ENCODE measurements around the gene RPL32.

The RPL32 gene

GRCh38 chr3:12839156-12839946, 2.0 kb downstream of the RPL32 start:
- H3K4me3 ChIP-seq (ENCODE audit: low read length, poor library complexity, severe bottlenecking) = peak overlapping the region; percentile 100
- H3K27me3 ChIP-seq (ENCODE audit: insufficient read depth, low read length, poor library complexity, severe bottlenecking) = peaks cover 11% of the 10 kb centered on the region
- no peaks in the 10 kb centered on the region for H3F3A ChIP-seq (ENCODE audit: low read depth)
- peak overlapping the region; percentile 96 for H3K4me2 ChIP-seq (ENCODE audit: low read depth, low read length, poor library complexity, severe bottlenecking)
- no peak overlapping the region for H2AFZ ChIP-seq (ENCODE audit: low read length)
- no peaks in the 10 kb centered on the region for H3K9me3 ChIP-seq (ENCODE audit: insufficient read depth, low read depth, low read length)
- H3K9ac ChIP-seq (ENCODE audit: low read depth, low read length, poor library complexity, severe bottlenecking) = peak overlapping the region; percentile 98
- H3K4me1 ChIP-seq (ENCODE audit: insufficient read depth, low read length, poor library complexity, severe bottlenecking) = peaks cover 28% of the 10 kb centered on the region
- H4K20me1 ChIP-seq (ENCODE audit: insufficient read depth, low read length, poor library complexity, severe bottlenecking) = peaks cover 67% of the 10 kb centered on the region
- H3K36me3 ChIP-seq (ENCODE audit: insufficient read depth, low read length) = peaks cover 58% of the 10 kb centered on the region
- peaks cover 70% of the 10 kb centered on the region for H3K79me2 ChIP-seq (ENCODE audit: insufficient read depth, low read length)
- no peaks in the 10 kb centered on the region for H3K9me2 ChIP-seq (replicated peaks; ENCODE audit: low read depth, low read length)
- TF ChIP-seq EZH2phosphoT487 (IDR thresholded peaks at IDR 0.05; ENCODE audit: borderline replicate concordance) = no peak
- TF ChIP-seq, protein P1, sequence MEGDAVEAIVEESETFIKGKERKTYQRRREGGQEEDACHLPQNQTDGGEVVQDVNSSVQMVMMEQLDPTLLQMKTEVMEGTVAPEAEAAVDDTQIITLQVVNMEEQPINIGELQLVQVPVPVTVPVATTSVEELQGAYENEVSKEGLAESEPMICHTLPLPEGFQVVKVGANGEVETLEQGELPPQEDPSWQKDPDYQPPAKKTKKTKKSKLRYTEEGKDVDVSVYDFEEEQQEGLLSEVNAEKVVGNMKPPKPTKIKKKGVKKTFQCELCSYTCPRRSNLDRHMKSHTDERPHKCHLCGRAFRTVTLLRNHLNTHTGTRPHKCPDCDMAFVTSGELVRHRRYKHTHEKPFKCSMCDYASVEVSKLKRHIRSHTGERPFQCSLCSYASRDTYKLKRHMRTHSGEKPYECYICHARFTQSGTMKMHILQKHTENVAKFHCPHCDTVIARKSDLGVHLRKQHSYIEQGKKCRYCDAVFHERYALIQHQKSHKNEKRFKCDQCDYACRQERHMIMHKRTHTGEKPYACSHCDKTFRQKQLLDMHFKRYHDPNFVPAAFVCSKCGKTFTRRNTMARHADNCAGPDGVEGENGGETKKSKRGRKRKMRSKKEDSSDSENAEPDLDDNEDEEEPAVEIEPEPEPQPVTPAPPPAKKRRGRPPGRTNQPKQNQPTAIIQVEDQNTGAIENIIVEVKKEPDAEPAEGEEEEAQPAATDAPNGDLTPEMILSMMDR (conservative IDR thresholded peaks at IDR 0.05; ENCODE audit: low read length) = no peak

DNA sequence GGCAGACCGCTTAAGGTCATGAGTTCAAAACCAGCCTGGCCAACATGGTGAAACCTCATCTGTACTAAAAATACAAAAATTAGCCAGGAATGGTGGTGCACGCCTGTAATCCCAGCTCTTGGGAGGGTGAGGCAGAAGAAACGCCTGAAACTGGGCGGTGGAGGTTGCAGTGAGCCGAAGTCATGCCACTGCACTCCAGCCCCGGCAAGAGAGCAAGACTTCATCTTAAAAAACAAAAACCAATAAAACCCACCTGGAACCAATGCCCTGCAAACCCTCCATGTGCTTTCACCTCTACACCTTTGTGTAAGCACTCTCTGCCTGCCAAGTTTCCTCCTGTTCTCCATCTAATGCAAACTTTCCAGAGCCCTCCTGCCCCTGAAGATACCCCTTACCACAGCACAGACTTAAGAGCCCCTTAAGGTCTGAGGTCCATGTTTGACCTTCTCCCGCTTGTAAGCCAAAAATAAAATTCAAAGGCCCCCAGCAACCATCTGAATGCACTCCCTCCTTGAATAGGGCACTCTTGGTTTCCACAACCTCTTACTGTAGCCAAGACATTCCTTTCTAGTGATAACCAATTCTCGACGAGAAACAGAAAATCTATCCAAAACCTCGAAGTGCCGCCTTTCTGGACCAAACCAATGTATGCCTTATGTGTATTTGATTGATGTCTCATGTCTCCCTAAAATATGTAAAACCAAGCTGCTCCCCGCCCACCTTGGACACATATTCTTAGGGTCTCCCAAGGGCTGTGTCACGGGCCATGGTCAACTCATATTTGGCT, 3.0 kb downstream of the RPL32 start:
- peak overlapping the region; percentile 98 for H3K9ac ChIP-seq (ENCODE audit: low read depth, low read length, poor library complexity, severe bottlenecking)
- H3K36me3 ChIP-seq (ENCODE audit: insufficient read depth, low read length) = peaks cover 68% of the 10 kb centered on the region
- H3K4me3 ChIP-seq (ENCODE audit: low read length, poor library complexity, severe bottlenecking) = peak overlapping the region; percentile 100
- no peak for TF ChIP-seq EZH2phosphoT487 (IDR thresholded peaks at IDR 0.05; ENCODE audit: borderline replicate concordance)
- TF ChIP-seq, protein P1 (conservative IDR thresholded peaks at IDR 0.05; ENCODE audit: low read length) = no peak
- H4K20me1 ChIP-seq (ENCODE audit: insufficient read depth, low read length, poor library complexity, severe bottlenecking) = peaks cover 68% of the 10 kb centered on the region
- H3K79me2 ChIP-seq (ENCODE audit: insufficient read depth, low read length) = peaks cover 72% of the 10 kb centered on the region
- no peaks in the 10 kb centered on the region for H3K9me2 ChIP-seq (replicated peaks; ENCODE audit: low read depth, low read length)
- H3K4me2 ChIP-seq (ENCODE audit: low read depth, low read length, poor library complexity, severe bottlenecking) = peak overlapping the region; percentile 96
- peaks cover 11% of the 10 kb centered on the region for H3K27me3 ChIP-seq (ENCODE audit: insufficient read depth, low read length, poor library complexity, severe bottlenecking)
- H3F3A ChIP-seq (ENCODE audit: low read depth) = no peaks in the 10 kb centered on the region
- no peak overlapping the region for H2AFZ ChIP-seq (ENCODE audit: low read length)
- H3K9me3 ChIP-seq (ENCODE audit: insufficient read depth, low read depth, low read length) = no peaks in the 10 kb centered on the region
- H3K4me1 ChIP-seq (ENCODE audit: insufficient read depth, low read length, poor library complexity, severe bottlenecking) = peaks cover 28% of the 10 kb centered on the region

- peaks cover 72% of the 10 kb centered on the region for H3K79me2 ChIP-seq (ENCODE audit: insufficient read depth, low read length)
Measured at GRCh38 chr3:12837295-12837986, 3.9 kb downstream of the RPL32 start.

More at GRCh38 chr3:12837295-12837986, 3.9 kb downstream of the RPL32 start:
- no peaks in the 10 kb centered on the region for H3K9me3 ChIP-seq (ENCODE audit: insufficient read depth, low read depth, low read length)
- peak overlapping the region; percentile 96 for H3K4me2 ChIP-seq (ENCODE audit: low read depth, low read length, poor library complexity, severe bottlenecking)
- H3K27me3 ChIP-seq (ENCODE audit: insufficient read depth, low read length, poor library complexity, severe bottlenecking) = peaks cover 11% of the 10 kb centered on the region
- peaks cover 28% of the 10 kb centered on the region for H3K4me1 ChIP-seq (ENCODE audit: insufficient read depth, low read length, poor library complexity, severe bottlenecking)
- H4K20me1 ChIP-seq (ENCODE audit: insufficient read depth, low read length, poor library complexity, severe bottlenecking) = peaks cover 68% of the 10 kb centered on the region
- TF ChIP-seq, protein P1 (conservative IDR thresholded peaks at IDR 0.05; ENCODE audit: low read length) = no peak
- no peak for TF ChIP-seq EZH2phosphoT487 (IDR thresholded peaks at IDR 0.05; ENCODE audit: borderline replicate concordance)
- H3K9ac ChIP-seq (ENCODE audit: low read depth, low read length, poor library complexity, severe bottlenecking) = peak overlapping the region; percentile 98
- H3F3A ChIP-seq (ENCODE audit: low read depth) = no peaks in the 10 kb centered on the region
- H3K4me3 ChIP-seq (ENCODE audit: low read length, poor library complexity, severe bottlenecking) = peak overlapping the region; percentile 100
- H3K36me3 ChIP-seq (ENCODE audit: insufficient read depth, low read length) = peaks cover 77% of the 10 kb centered on the region
- no peaks in the 10 kb centered on the region for H3K9me2 ChIP-seq (replicated peaks; ENCODE audit: low read depth, low read length)
- H2AFZ ChIP-seq (ENCODE audit: low read length) = no peak overlapping the region
